Activated T-helper 1 cell treated with anti-CD3 and anti-CD28 coated beads, Interleukin-12 subunit alpha, Interleukin-12 subunit beta, Interleukin-2, Interleukin-4 antibody, amounts not matched to agents 30 ng/mL and 10 ng/mL and 1 ng/mL, durations not matched to agents 14 hours and 24 hours and 36 hours (primary cell): ENCODE results near the gene NEU2. TPM values are rescaled to one million over a fixed set of nuclear protein-coding genes. Genes with fewer than 3 reads are reported as not detected.
"Not testable (repeated sequence)": the region's sequence is repeated elsewhere in the genome, so short reads cannot be mapped to it uniquely, and the experiment has no call there.

Experiments used
- DNase-seq: peaks from one replicate; pipeline ENCODE4 v3.0.0; 2021; ENCODE audit warnings: low spot score
- H3K27ac Mint-ChIP-seq: one replicate; pipeline ENCODE4 v1.8.0; 2021; ENCODE audit warnings: mild to moderate bottlenecking, mixed read lengths
- H3K27me3 Mint-ChIP-seq: one replicate; pipeline ENCODE4 v1.8.0; 2022; ENCODE audit warnings: mild to moderate bottlenecking, moderate library complexity, mixed read lengths; ENCODE audit not compliant: insufficient read depth
- H3K36me3 Mint-ChIP-seq: one replicate; pipeline ENCODE4 v1.8.0; 2021; ENCODE audit warnings: low read depth, mixed read lengths
- H3K4me1 Mint-ChIP-seq: one replicate; pipeline ENCODE4 v1.8.0; 2021; ENCODE audit warnings: low read depth, mixed read lengths
- H3K4me3 Mint-ChIP-seq: one replicate; pipeline ENCODE4 v1.8.0; 2021; ENCODE audit warnings: mild to moderate bottlenecking, moderate library complexity, mixed read lengths
- H3K9me3 Mint-ChIP-seq: one replicate; pipeline ENCODE4 v1.8.0; 2021; ENCODE audit warnings: mixed read lengths
- intact Hi-C: fragments of 100-400 bp; cut with micrococcal nuclease; formaldehyde crosslinking; loops from one replicate; pipeline ENCODE4 v1.15.1; 2024
- total RNA-seq: library from RNA; stranded (reverse); gene quantifications from 2 replicates; pipeline ENCODE4 v1.2.3, GENCODE V29; 2022

NEU2 gene
- total RNA-seq, 1 donor from 2014 or later: not detected

DNA sequence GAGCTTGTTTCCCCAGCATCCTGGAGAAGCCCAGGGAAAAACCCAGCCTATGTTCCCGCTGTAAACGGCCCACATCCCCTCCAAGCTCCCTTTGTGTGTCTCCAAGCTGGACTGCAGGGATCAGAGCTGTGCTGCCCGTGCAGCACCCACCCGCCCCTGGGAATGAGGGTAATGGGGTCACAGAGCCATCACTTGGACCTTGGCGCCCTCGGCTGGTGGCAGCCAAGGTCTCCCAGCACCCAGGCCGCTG is 27.0 kb downstream of the NEU2 start:
- Mint-ChIP-seq H3K9me3 (no peaks in the 10 kb centered on the region), H3K4me3 (peak overlapping the region; percentile 97), H3K27ac (peak overlapping the region; percentile 99), H3K4me1 (peaks cover 45% of the 10 kb centered on the region), H3K27me3 (peaks cover 3% of the 10 kb centered on the region), H3K36me3 (peaks cover 6% of the 10 kb centered on the region)
- intact Hi-C loops: no loop called here
- DNase-seq: no peak

GRCh38 chr2:233059797-233060500 is 27.5 kb downstream of the NEU2 start, which contains the start of gene INPP5D:
TSS of gene INPP5D (plus strand) at chr2:233060342. CDS start at chr2:233060479, 137 bp downstream.
- peak within 1 kb of the TSS; percentile 97 for H3K4me3 Mint-ChIP-seq
- H3K27me3 Mint-ChIP-seq: no peaks in the 10 kb centered on the region
- peaks cover 48% of the 10 kb centered on the region for H3K4me1 Mint-ChIP-seq
- peaks cover 9% of the 10 kb centered on the region for H3K36me3 Mint-ChIP-seq
- DNase-seq: peak; percentile 68
- no peaks in the 10 kb centered on the region for H3K9me3 Mint-ChIP-seq
- peak within 1 kb of the TSS; percentile 99 for H3K27ac Mint-ChIP-seq
- intact Hi-C loops: loop anchor here (1.0 to 2.0 kb wide), 6 partner anchors 41 to 363 kb away; partner anchors contain the start of genes ATG16L1 and GIGYF2

DNA sequence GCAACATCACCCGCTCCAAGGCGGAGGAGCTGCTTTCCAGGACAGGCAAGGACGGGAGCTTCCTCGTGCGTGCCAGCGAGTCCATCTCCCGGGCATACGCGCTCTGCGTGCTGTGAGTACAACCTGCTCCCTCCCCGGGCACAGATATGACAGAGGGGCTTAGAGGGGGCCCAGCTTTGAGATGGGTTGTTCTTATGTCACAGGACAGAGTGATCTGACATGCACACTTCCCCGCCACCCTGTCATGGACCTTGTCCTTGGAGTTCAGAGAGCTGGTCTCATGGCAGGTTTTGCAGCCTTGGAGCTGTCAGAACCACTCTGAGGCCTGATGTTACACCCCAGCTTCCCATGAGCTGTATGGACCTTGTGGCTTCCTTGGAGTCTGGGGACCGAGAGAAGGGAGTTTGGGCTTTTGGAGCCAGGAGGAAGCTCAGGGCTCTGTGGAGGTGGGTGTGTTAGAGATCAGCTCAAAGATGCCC is 28.1 kb downstream of the NEU2 start:
- intact Hi-C loops: loop anchor here (1.0 to 2.0 kb wide), 6 partner anchors 40 to 364 kb away; partner anchors contain the start of genes ATG16L1 and GIGYF2
- Mint-ChIP-seq H3K4me1 (peaks cover 49% of the 10 kb centered on the region), H3K9me3 (no peaks in the 10 kb centered on the region), H3K27me3 (no peaks in the 10 kb centered on the region), H3K4me3 (peak overlapping the region; percentile 97), H3K27ac (peak overlapping the region; percentile 99), H3K36me3 (peaks cover 12% of the 10 kb centered on the region)
- DNase-seq: no peak

DNA sequence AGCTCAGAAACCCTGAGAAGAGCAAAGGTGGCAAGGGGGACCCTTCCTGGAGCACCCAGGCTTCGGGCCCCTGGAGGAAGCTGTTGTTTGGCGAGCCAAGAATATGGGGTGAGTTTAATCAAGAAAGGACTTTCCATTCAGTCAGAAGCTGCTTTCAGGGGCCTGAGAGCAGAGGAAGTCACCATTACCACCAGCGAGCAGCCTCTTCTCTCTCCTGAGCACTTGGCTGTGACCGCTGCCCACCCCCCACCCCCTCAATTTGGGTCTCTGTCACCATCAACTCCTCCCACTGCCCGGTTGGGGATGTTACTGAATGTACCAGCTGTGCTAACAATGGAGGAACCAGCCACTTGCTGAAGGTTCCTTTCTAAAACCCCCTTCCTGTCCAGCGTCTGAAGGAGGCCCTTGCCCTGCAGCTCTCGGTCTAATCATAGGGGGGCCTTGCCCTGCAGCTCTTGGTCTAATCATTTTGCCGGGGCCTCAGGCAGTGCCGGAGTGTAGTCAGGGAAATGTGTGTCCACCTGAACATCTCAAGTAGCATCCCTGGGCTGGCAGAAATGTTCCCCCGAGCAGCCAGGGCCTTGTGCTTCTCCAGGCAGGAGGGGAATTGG is 28.6 kb downstream of the NEU2 start:
- intact Hi-C loops: loop anchor here (1.0 to 2.0 kb wide), 8 partner anchors 9 to 364 kb away; partner anchors contain the start of genes ATG16L1 and GIGYF2
- Mint-ChIP-seq H3K4me3 (peak overlapping the region; percentile 97), H3K27ac (peak overlapping the region; percentile 99), H3K9me3 (no peaks in the 10 kb centered on the region), H3K4me1 (peaks cover 49% of the 10 kb centered on the region), H3K27me3 (no peaks in the 10 kb centered on the region), H3K36me3 (peaks cover 12% of the 10 kb centered on the region)
- DNase-seq: no peak

DNA sequence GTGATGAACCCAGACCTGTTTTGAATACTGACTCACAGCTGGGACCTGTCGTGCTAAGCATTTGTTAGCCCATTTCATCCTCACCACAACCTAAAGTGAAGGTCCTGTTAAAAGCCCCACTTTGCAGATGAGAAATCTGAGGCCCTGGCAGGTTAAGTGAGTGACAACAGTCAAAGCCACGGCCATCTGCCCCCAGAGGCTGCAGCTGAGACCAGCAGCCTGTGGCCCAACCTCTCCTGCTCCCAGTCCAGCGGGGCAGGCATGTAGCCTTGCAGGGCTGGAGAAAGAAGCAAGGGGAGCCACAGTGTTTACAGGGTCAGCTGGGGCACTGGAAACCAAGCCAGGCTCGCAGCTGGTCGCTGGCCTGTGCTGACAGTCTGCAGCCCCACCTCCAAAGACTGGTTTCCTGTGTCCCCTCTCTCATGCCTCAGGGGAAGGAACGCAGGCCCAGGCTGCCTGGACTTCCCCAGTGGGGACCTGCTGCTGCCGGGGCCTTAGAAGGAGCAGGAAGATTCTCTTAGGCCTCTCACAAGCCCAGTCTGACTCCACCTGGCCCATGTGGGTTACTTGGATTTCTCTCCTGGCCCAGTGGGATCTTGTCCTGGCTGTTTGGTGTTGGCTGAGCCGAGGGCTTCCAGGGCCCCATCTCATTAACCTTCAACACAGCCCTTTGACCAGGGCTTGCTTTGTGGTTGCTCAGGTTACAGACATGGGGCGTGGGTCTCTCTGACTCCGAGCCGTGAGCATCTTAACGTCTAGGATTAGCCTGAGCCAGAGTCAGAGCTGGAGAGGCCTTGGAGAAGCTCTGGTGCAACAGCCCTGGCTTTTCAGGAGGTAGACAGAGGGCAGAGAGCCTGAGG is 29.3 kb downstream of the NEU2 start:
- Mint-ChIP-seq H3K27ac (peak overlapping the region; percentile 99), H3K4me3 (peak overlapping the region; percentile 97), H3K27me3 (no peaks in the 10 kb centered on the region), H3K4me1 (peaks cover 51% of the 10 kb centered on the region), H3K36me3 (peaks cover 17% of the 10 kb centered on the region), H3K9me3 (no peaks in the 10 kb centered on the region)
- DNase-seq: no peak
- intact Hi-C loops: loop anchor here (1.0 to 2.0 kb wide), 7 partner anchors 8 to 365 kb away; partner anchors contain the start of gene GIGYF2

DNA sequence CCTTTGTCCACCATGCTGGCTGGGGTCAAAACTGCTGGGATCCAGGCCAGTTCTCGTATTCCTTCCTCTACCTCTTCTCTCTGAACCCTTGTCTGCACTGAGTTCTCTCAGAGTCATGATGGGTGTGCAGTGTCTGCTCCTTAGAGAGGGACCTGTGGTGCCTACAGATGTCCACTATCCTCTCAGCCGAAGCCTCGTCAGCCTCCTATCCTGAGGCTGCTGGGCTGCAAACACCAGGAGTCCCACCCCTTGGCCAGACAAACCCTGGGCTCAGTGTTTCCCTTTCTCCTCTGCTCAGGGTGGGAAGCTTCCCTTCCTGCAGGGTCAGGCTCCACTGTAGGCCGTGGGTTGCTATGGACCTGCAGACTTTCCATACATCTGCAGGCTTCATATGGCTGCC is 30.0 kb downstream of the NEU2 start:
- no peaks in the 10 kb centered on the region for H3K27me3 Mint-ChIP-seq
- peaks cover 58% of the 10 kb centered on the region for H3K4me1 Mint-ChIP-seq
- H3K27ac Mint-ChIP-seq: peak overlapping the region; percentile 99
- H3K36me3 Mint-ChIP-seq: peaks cover 24% of the 10 kb centered on the region
- intact Hi-C loops: no loop called here
- no peak for DNase-seq
- no peaks in the 10 kb centered on the region for H3K9me3 Mint-ChIP-seq
- peak overlapping the region; percentile 97 for H3K4me3 Mint-ChIP-seq

GRCh38 chr2:233062946-233063268 is 30.4 kb downstream of the NEU2 start:
- peaks cover 27% of the 10 kb centered on the region for H3K36me3 Mint-ChIP-seq
- no peaks in the 10 kb centered on the region for H3K27me3 Mint-ChIP-seq
- H3K4me1 Mint-ChIP-seq: peaks cover 59% of the 10 kb centered on the region
- peak overlapping the region; percentile 99 for H3K27ac Mint-ChIP-seq
- peak overlapping the region; percentile 97 for H3K4me3 Mint-ChIP-seq
- intact Hi-C loops: no loop called here
- DNase-seq: no peak
- H3K9me3 Mint-ChIP-seq: no peaks in the 10 kb centered on the region

- Mint-ChIP-seq H3K27me3 (no peaks in the 10 kb centered on the region), H3K36me3 (peaks cover 28% of the 10 kb centered on the region), H3K27ac (peak overlapping the region; percentile 99), H3K9me3 (no peaks in the 10 kb centered on the region), H3K4me3 (peak overlapping the region; percentile 97), H3K4me1 (peaks cover 58% of the 10 kb centered on the region)
- intact Hi-C loops: no loop called here
- no peak for DNase-seq
These were observed 30.9 kb downstream of the NEU2 start for GRCh38 chr2:233063269-233063975.

DNA sequence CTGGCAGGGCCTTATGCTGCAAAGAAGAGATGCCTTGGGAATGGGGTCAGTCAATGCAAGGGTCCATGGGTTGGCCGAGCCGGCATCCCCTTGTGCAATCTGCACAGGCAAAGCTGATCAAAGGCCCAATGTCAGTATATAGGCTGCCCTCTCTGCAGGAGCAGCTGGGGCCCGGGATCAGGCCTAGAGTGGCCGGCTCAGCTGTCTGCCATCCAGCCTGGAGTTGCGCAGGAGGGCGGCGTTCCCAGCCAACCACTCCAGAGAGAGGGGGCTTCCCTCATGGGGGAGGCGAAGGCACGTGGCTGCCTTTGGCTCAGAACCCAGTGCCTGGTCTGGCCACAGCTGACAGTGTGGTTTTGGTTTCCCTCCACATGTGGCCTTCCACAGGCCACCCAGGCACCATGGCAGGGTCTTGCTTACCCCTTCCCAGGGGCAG is 31.5 kb downstream of the NEU2 start:
- DNase-seq: no peak
- peaks cover 32% of the 10 kb centered on the region for H3K36me3 Mint-ChIP-seq
- no peaks in the 10 kb centered on the region for H3K9me3 Mint-ChIP-seq
- no peak overlapping the region for H3K27ac Mint-ChIP-seq
- H3K27me3 Mint-ChIP-seq: no peaks in the 10 kb centered on the region
- peak overlapping the region; percentile 97 for H3K4me3 Mint-ChIP-seq
- intact Hi-C loops: no loop called here
- H3K4me1 Mint-ChIP-seq: peaks cover 58% of the 10 kb centered on the region

GRCh38 chr2:233064530-233065199 is 32.2 kb downstream of the NEU2 start:
- no peak for DNase-seq
- Mint-ChIP-seq H3K4me3 (no peak overlapping the region), H3K36me3 (peaks cover 32% of the 10 kb centered on the region), H3K4me1 (peaks cover 64% of the 10 kb centered on the region), H3K9me3 (no peaks in the 10 kb centered on the region), H3K27ac (peak overlapping the region; percentile 1), H3K27me3 (no peaks in the 10 kb centered on the region)
- intact Hi-C loops: no loop called here

DNA sequence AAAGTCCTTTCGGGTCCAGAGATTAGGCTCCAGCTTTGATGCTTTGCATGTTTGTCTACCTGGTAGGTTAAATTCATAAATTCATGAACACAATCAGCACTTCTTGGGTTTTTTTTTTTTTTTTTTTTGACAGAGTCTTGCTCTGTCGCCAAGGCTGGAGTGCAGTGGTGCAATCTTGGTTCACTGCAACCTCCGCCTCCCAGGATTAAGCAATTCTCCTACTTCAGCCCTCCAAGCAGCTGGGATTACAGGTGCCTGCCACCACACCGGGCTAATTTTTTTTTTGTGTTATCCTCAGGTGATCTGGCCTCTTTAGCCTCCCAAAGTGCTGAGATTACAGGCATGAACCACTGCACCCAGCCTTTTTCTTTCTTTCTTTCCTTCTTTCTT is 32.7 kb downstream of the NEU2 start:
- H3K27me3 Mint-ChIP-seq, intact Hi-C loops, H3K9me3 Mint-ChIP-seq, DNase-seq, H3K27ac Mint-ChIP-seq, H3K4me3 Mint-ChIP-seq: not testable (repeated sequence)
- H3K36me3 Mint-ChIP-seq: peaks cover 36% of the 10 kb centered on the region
- H3K4me1 Mint-ChIP-seq: peaks cover 64% of the 10 kb centered on the region

GRCh38 chr2:233065954-233066470 is 33.5 kb downstream of the NEU2 start:
- no peak overlapping the region for H3K4me3 Mint-ChIP-seq
- H3K27ac Mint-ChIP-seq: no peak overlapping the region
- H3K4me1 Mint-ChIP-seq: peaks cover 70% of the 10 kb centered on the region
- H3K36me3 Mint-ChIP-seq: peaks cover 40% of the 10 kb centered on the region
- no peaks in the 10 kb centered on the region for H3K27me3 Mint-ChIP-seq
- DNase-seq: no peak
- no peaks in the 10 kb centered on the region for H3K9me3 Mint-ChIP-seq
- intact Hi-C loops: no loop called here
